Parathyroid adenoma (tissue), 2 donors: ENCODE data around the gene FAM222B.

ENCODE experiments used
- H2AFZ ChIP-seq: fragments of 300-600 bp; sonication (generic); one replicate; pipeline ENCODE4 v1.7.0; 2017; ENCODE audit warnings: antibody characterized with exemption, mild to moderate bottlenecking
- H3K27ac ChIP-seq: fragments of 300-600 bp; sonication (generic); one replicate; pipeline ENCODE4 v1.7.0; 2017
- H3K27me3 ChIP-seq: fragments of 300-600 bp; sonication (generic); one replicate; pipeline ENCODE4 v1.7.0; 2017; ENCODE audit warnings: low read length; ENCODE audit not compliant: control insufficient read depth, insufficient read depth
- H3K36me3 ChIP-seq: fragments of 300-600 bp; sonication (generic); one replicate; pipeline ENCODE4 v1.7.0; 2017; ENCODE audit warnings: low read length; ENCODE audit not compliant: control insufficient read depth, insufficient read depth
- H3K4me1 ChIP-seq: fragments of 300-600 bp; sonication (generic); one replicate; pipeline ENCODE4 v1.7.0; 2017; ENCODE audit warnings: control low read depth
- H3K4me2 ChIP-seq: fragments of 300-600 bp; sonication (generic); one replicate; pipeline ENCODE4 v1.7.0; 2017; ENCODE audit warnings: low read length
- H3K4me3 ChIP-seq: fragments of 300-600 bp; sonication (generic); one replicate; pipeline ENCODE4 v1.7.0; 2017; ENCODE audit warnings: low read depth, low read length
- H3K79me2 ChIP-seq: fragments of 300-600 bp; sonication (generic); one replicate; pipeline ENCODE4 v1.7.0; 2017; ENCODE audit warnings: control low read depth
- H3K9ac ChIP-seq: fragments of 300-600 bp; sonication (generic); one replicate; pipeline ENCODE4 v1.7.0; 2017; ENCODE audit warnings: mild to moderate bottlenecking
- H3K9me3 ChIP-seq: fragments of 300-600 bp; sonication (generic); one replicate; pipeline ENCODE4 v1.7.0; 2017; ENCODE audit warnings: low read length; ENCODE audit not compliant: control insufficient read depth
- CTCF ChIP-seq: fragments of 300-600 bp; sonication (generic); IDR thresholded peaks from one replicate; pipeline ENCODE4 v1.7.0; 2017; ENCODE audit warnings: antibody characterized with exemption, mild to moderate bottlenecking
- donor health status: primary hyperparathyroidism.

The FAM222B gene

GRCh38 chr17:28816540-28816939 lies 26.1 kb downstream of the FAM222B start:
- H3K9me3 ChIP-seq, result no peaks in the 10 kb centered on the region
- peaks cover 36% of the 10 kb centered on the region for H3K79me2 ChIP-seq
- H3K4me3 ChIP-seq, result no peak overlapping the region
- H3K9ac ChIP-seq, result no peak overlapping the region
- H3K4me1 ChIP-seq, result no peaks in the 10 kb centered on the region
- no peaks in the 10 kb centered on the region for H3K27me3 ChIP-seq
- H3K4me2 ChIP-seq, result no peak overlapping the region
- H2AFZ ChIP-seq, result no peak overlapping the region
- H3K36me3 ChIP-seq, result no peaks in the 10 kb centered on the region
- H3K27ac ChIP-seq, result no peak overlapping the region
- no peak for TF ChIP-seq CTCF

DNA sequence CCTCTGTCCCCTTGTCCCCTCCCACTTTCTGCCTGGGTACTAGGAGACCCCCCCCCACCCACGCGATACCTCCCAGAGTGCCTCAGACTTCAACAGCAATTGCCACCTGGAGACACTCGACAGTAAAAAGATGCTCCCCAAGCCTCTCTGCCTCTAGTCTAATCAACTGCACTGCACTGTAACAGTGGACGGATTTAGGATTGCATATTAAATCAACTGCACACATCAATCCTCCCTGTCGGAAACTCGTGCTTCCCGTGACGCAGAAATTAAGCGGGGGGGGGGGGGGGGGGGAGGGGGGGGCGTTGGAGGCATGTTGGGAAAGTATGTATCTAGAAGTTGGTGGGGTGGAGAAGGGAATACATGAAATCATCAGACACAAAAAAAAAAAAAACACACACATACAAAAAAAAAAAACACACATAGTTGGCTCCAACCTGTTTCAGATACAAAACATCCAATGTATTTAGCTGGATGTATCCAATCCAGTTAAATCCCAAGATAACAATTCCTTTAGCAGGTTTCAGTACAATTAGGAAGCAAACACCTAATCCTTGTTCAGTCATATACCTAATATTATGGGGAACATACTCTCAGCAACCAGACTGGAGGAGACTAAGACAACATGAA lies 29.7 kb downstream of the FAM222B start:
- peak overlapping the region; percentile 74 for H3K27ac ChIP-seq
- H3K9me3 ChIP-seq, result no peaks in the 10 kb centered on the region
- peaks cover 50% of the 10 kb centered on the region for H3K79me2 ChIP-seq
- H2AFZ ChIP-seq, result peak overlapping the region; percentile 84
- peaks cover 4% of the 10 kb centered on the region for H3K4me1 ChIP-seq
- H3K36me3 ChIP-seq, result no peaks in the 10 kb centered on the region
- no peak overlapping the region for H3K9ac ChIP-seq
- peak overlapping the region; percentile 74 for H3K4me3 ChIP-seq
- TF ChIP-seq CTCF, result no peak
- H3K4me2 ChIP-seq, result peak overlapping the region; percentile 88
- H3K27me3 ChIP-seq, result no peaks in the 10 kb centered on the region

DNA sequence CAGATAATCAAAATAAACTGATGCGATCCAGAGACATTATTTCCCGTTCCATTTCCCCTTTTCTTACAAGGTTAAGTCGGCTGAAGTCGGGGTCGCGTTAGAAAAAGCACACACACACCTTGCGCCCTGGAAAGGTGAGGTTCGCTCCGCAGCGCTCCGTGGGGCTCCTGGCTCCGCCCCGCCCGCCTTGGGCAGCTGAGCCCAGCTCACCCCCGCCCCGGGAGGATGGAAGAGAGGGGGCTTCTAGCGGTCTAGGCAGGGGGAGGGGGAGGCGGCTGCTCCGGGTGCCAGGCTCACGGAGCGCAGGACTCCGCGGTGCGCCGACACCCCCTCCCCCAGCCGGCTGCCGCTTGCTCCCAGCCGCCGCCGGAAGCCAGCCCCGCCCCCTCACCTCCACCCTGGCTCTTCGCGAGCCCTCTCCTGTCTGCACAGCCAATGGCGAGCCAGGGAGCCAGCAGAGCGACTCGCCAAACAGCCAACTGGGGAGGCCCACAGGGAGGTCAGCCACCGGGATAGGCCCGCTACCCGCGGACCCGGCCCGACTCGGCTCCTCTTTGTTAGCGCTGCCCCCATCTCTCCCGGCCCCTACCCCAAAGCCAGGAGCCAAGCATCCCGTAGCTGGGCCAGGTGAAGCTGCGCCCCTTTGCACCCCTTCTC lies 30.4 kb downstream of the FAM222B start:
- peak overlapping the region; percentile 74 for H3K27ac ChIP-seq
- no peaks in the 10 kb centered on the region for H3K36me3 ChIP-seq
- TF ChIP-seq CTCF, result no peak
- H3K9me3 ChIP-seq, result no peaks in the 10 kb centered on the region
- no peak overlapping the region for H3K9ac ChIP-seq
- peaks cover 45% of the 10 kb centered on the region for H3K79me2 ChIP-seq
- H3K4me2 ChIP-seq, result peak overlapping the region; percentile 88
- H3K4me3 ChIP-seq, result peak overlapping the region; percentile 74
- no peaks in the 10 kb centered on the region for H3K27me3 ChIP-seq
- peak overlapping the region; percentile 84 for H2AFZ ChIP-seq
- H3K4me1 ChIP-seq, result peaks cover 4% of the 10 kb centered on the region

GRCh38 chr17:28811651-28812090 lies 30.9 kb downstream of the FAM222B start:
- Histone ChIP-seq H3K27ac (peak overlapping the region; percentile 74), H3K4me3 (peak overlapping the region; percentile 74), H3K9me3 (no peaks in the 10 kb centered on the region), H2AFZ (peak overlapping the region; percentile 84), H3K27me3 (no peaks in the 10 kb centered on the region), H3K4me2 (peak overlapping the region; percentile 88), H3K9ac (no peak overlapping the region), H3K4me1 (peaks cover 4% of the 10 kb centered on the region), H3K79me2 (peaks cover 43% of the 10 kb centered on the region), H3K36me3 (no peaks in the 10 kb centered on the region)
- TF ChIP-seq CTCF, result no peak
